ENCODE results near the gene MLKL.
A peak's percentile ranks its signal among the peaks of the same experiment; 100 is the strongest.
"Not testable (repeated sequence)": the region's sequence is repeated elsewhere in the genome, so short reads cannot be mapped to it uniquely, and the experiment has no call there.

Gene MLKL

GRCh38 chr16:74695450-74696422 lies 4.9 kb downstream of the MLKL start:
- peak; percentile 52 for DNase-seq

- DNase-seq: no peak
Measured at GRCh38 chr16:74691093-74691855, 9.4 kb downstream of the MLKL start.

DNA sequence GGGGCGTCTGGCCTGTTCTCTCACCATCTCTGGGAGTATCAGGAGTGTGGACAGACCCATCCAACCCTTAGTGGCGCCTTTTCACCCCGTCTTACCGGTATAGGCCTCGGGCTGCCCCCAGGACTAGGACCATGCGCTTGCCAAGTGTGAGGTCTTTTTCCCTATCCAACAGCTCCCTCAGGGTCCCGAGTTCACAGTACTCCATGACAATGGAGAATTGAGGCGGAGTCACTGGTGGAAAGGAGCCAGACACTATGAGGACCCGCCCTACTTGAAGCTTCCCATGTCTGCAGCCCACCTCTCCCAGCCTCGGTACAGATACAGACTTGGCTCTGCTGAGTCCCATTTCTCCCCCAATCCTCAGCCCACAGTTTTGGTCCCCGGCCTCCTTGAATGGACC lies 18.1 kb downstream of the MLKL start:
- no peak for DNase-seq

GRCh38 chr16:74680681-74681080 lies 20.0 kb downstream of the MLKL start:
- DNase-seq: no peak

GRCh38 chr16:74679983-74680382 lies 20.7 kb downstream of the MLKL start:
- no peak for DNase-seq

DNA sequence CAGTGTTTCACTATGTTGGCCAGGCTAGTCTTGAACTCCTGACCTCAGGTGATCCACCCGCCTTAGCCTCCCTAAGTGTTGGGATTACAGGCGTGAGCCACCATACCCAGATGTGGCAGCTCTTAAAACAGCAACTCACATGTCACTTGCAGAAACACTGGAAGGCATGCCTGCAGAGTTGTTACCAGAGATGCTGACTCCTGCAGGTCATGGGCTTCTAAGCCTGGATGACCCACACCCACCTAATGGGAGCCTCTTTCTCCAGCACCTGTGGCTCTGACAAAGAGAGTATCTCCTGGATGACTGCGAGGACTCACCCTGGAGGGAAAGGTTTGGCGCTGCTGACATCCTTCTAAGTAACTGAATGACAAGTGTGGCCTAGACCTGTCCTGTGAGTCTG lies 22.8 kb downstream of the MLKL start:
- DNase-seq: no peak

- no peak for DNase-seq
Measured at GRCh38 chr16:74673876-74674275, 26.8 kb downstream of the MLKL start.

DNA sequence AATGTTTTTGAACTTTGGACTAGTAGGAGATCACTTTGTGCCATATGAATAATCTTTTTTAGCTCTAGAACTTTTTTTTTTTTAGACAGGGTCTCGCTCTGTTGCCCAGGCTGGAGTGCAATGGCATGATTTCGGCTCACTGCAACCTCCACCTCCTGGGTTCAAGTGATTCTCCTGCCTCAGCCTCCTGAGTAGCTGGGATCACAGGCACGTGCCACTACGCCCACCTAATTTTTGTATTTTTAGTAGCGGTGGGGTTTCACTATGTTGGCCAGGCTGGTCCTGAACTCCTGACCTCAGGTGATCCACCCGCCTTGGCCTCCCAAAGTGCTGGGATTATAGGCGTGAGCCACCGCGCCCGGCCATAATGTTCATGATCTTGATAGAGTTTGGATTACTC lies 31.8 kb downstream of the MLKL start:
- not testable (repeated sequence) for DNase-seq

GRCh38 chr16:74667255-74667700 lies 33.4 kb downstream of the MLKL start:
- DNase-seq: peak; percentile 31

- DNase-seq: peak; percentile 99
Measured at GRCh38 chr16:74666425-74667254, 34.0 kb downstream of the MLKL start, which contains the start of gene RFWD3. Gene RFWD3 (minus strand): TSS chr16:74666877. CDS start chr16:74661449, 5,428 bp downstream.

DNA sequence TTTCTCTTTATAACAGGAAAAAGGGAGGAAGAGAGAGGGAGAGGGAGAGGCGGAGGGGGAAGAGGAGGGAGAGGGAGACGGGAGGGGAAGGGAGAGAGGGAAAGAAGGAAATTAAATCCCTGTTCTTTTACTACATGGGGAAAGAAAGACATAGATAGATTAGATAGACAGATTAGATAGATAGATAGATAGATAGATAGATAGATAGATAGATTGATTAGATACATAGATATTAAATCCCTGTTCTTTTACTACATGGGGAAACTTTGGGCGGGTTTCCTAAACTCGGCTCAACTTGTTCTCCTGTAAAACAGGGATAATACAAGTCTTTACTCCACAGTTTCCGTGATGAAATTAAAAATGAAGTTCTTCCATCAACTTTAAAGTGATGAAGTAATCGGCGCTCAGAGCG lies 34.6 kb downstream of the MLKL start:
- no peak for DNase-seq

DNA sequence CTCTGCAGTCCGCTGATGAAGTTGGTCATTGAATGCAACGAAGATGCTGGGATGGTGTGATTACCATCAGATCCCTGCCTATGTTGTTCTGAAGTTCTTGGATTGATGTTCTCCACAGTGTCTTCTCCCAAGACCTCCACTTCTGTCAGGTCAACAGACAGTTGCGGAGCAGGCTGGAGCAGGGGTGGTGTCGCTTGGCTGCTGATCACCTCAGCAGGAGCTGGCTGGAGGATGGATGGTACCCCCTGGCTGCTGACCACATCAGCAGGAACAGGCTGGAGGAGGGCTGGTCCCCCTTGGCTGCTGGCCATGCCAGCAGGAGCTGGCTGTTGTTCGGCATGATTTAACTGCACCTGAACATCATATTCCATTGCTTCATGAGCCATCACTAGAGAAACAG lies 39.6 kb downstream of the MLKL start:
- no peak for DNase-seq

GRCh38 chr16:74660383-74660782 lies 40.3 kb downstream of the MLKL start:
- no peak for DNase-seq

- DNase-seq: no peak
Measured at GRCh38 chr16:74659041-74659440, 41.6 kb downstream of the MLKL start.

- DNase-seq: no peak
Measured at GRCh38 chr16:74657870-74658642, 42.6 kb downstream of the MLKL start.

DNA sequence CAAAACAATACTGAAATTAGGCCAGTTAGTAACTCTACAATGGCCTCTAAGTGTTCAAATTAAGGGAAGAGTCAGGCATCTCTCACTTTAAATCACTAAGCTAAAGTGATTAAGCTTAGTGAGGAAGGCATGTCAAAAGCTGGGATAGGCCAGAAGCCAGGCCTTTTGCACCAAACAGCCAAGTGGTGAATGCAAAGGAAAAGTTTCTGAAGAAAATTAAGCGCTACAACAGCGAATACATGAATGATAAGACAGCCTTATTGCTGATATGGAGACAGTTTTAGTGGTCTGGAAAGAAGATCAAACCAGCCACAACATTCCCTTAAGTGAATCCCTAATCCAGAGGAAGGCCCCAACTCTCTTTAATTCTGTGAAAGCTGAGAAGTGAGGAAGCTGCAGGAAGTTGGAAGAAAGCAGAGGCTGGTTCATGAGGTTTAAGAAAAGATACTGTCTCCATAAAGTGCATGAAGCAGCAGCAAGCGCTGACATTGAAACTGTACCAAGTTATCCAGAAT lies 46.1 kb downstream of the MLKL start:
- DNase-seq: no peak

- DNase-seq: not testable (repeated sequence)
Measured at GRCh38 chr16:74652883-74653282, 47.8 kb downstream of the MLKL start.

DNA sequence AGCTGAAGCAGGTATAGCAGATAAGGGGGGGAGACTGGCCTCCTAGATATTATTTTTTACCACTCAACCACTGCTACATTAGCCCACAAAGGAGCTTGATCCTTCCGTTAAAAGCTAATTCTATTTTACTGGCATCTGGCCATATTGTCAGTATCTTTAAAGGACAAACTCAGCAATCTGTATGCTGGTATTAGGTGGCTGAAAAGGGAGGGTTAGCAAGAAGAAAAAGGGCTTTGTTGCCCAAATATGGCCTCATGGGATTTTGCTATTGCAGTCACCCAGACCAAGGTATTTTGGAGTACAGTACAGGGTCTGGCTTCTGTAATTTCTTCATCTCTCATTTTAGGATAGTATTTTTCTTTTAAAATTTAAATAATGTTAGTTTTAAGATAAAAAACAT lies 48.4 kb downstream of the MLKL start:
- no peak for DNase-seq

DNA sequence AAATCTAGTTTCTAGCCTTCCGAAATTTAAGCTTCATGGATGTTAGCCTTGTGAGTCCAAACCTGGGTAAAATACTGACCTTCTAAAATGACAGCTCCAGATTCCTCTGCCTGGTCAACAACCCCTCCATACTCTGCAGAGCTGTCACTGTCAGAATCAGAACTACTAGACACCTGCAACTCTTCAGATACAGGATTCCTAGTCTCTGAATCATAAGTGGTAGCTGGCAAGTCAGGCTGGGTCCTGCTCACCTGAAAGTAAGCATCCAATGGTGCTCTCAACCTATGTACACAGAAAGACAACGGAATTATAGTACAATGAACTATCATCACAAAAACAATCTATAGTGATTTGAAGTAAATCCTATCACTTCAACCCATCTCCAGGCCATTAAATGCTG lies 48.8 kb downstream of the MLKL start:
- DNase-seq: no peak

GRCh38 chr16:74650966-74651567 lies 49.6 kb downstream of the MLKL start:
- DNase-seq: no peak

DNA sequence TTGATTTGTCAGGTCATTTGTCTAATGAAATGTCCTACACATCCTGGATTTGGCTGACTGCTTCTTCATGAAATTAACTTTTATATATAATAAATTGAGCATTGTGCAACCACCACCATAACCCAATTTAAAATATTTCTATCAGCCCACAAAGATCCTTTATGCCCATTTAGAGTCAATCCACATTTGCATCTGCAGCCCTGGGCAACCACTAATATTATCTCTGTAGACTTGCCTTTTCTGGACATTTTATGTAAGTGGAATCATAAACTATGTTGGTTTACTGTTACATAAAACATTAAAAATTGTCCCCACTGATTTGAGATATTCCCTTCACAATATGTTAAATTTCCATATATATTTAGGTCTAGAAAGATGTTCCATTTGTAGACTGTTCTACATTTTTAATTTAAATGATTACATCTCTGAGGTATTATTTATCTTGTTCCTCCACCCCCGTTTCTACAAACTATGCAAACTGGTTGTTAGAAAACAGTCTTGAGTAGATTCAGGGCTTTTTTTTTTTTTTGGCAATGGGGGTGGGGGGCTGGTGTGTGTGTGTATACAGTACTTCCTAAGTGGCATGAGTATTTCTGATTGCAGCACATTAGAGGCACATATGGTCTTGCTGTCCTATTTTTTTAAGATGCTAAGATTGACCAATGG lies 50.7 kb downstream of the MLKL start:
- no peak for DNase-seq
